HCT116 (cell line): ENCODE measurements around the gene NGFR. TPM values are rescaled to one million over a fixed set of nuclear protein-coding genes. Genes with fewer than 3 reads are reported as not detected.
A peak's percentile ranks its signal among the peaks of the same experiment; 100 is the strongest.

Source experiments
- ATAC-seq: fragments of 200-7000 bp; cut with Tn5 transposase; 2 replicates; pipeline ENCODE4 v1.9.1; 2020; ENCODE audit warnings: mild to moderate bottlenecking, moderate library complexity
- BruUV-seq: library from RNA; stranded (reverse); fragments of 400-500 nt; replicated peaks from 2 replicates; lab custom pipeline; 2021; lab: Mats Ljungman, UMichigan
- CTCF ChIA-PET: fragments of 300-600 bp; sonication (Branson Sonifier 250); formaldehyde crosslinking; loops from one replicate; lab custom pipeline; 2021; ENCODE audit warnings: antibody characterized with exemption; lab: Charles Lee
- POLR2A ChIA-PET: fragments of 300-600, 350-600 bp; sonication (Branson Sonifier 250); formaldehyde crosslinking; loops from one replicate; lab custom pipeline; 2021; ENCODE audit warnings: antibody characterized with exemption; lab: Charles Lee
- RAD21 ChIA-PET, 2 experiments: fragments of 300-600 bp; sonication (Branson Sonifier 250); formaldehyde crosslinking; loops; one replicate each; lab custom pipeline; 2023; ENCODE audit warnings: low total read pairs in 2 of 2; ENCODE audit not compliant: uncharacterized antibody in 2 of 2, unreplicated experiment in 2 of 2, low non-redundant PET in 1 of 2; lab: Charles Lee
- DNase-seq: peaks from one replicate; pipeline ENCODE4 v3.0.0-alpha.2; 2010; ENCODE audit warnings: low read depth, low spot score
- H2AFZ ChIP-seq: fragments of 200-600 bp; shearing (Covaris generic), sonication (generic); 2 replicates; pipeline ENCODE4 v1.6.1; 2017; ENCODE audit warnings: low read depth, mixed run types, mixed read lengths, antibody characterized with exemption, low read length; ENCODE audit not compliant: poor library complexity, severe bottlenecking
- H3K27ac ChIP-seq: 2 replicates; pipeline ENCODE4 v1.5.1; 2012; ENCODE audit warnings: low read depth, low read length
- H3K27me3 ChIP-seq: fragments of 200-600 bp; sonication (generic); 2 replicates; pipeline ENCODE4 v1.6.1; 2016; ENCODE audit warnings: mixed run types, low read length, mixed read lengths; ENCODE audit not compliant: insufficient read depth
- H3K36me3 ChIP-seq, 2 experiments: fragments of 200-500 bp in 1 of 2; fragments of 200-600 bp in 1 of 2; sonication (Bioruptor generic) in 1 of 2; sonication (generic) in 1 of 2; 2 replicates each; pipeline versions ENCODE4 v1.5.1 to v1.6.1; 2014 to 2016; ENCODE audit warnings: low read length in 2 of 2, inconsistent platforms in 1 of 2, mixed read lengths in 1 of 2, mixed run types in 1 of 2; ENCODE audit not compliant: insufficient read depth in 2 of 2, control insufficient read depth in 1 of 2
- H3K4me1 ChIP-seq, 2 experiments: fragments of 200-600 bp in 1 of 2; sonication (generic) in 1 of 2; 2 replicates each; pipeline versions ENCODE4 v1.5.1 to v1.6.1; 2012 to 2017; ENCODE audit warnings: low read length in 2 of 2, inconsistent platforms in 1 of 2, mild to moderate bottlenecking in 1 of 2, mixed read lengths in 1 of 2, mixed run types in 1 of 2, moderate library complexity in 1 of 2; ENCODE audit not compliant: insufficient read depth in 2 of 2, control insufficient read depth in 1 of 2
- H3K4me2 ChIP-seq: fragments of 200-600 bp; sonication (generic); 2 replicates; pipeline ENCODE4 v1.6.1; 2017; ENCODE audit warnings: mixed run types, low read length, mixed read lengths
- H3K4me3 ChIP-seq, 2 experiments: fragments of 200-600 bp in 1 of 2; sonication (generic) in 1 of 2; replicated peaks in 1 of 2; 2 replicates each; pipeline ENCODE4 v1.5.1; 2011 to 2016; ENCODE audit warnings: low read length in 2 of 2, control low read depth in 1 of 2, low read depth in 1 of 2, mild to moderate bottlenecking in 1 of 2, mixed read lengths in 1 of 2, mixed run types in 1 of 2
- H3K79me2 ChIP-seq: fragments of 200-600 bp; sonication (generic); 2 replicates; pipeline ENCODE4 v1.6.1; 2017; ENCODE audit warnings: mild to moderate bottlenecking, mixed run types, low read length, moderate library complexity, mixed read lengths; ENCODE audit not compliant: insufficient read depth
- H3K9ac ChIP-seq: fragments of 200-600 bp; sonication (generic); 2 replicates; pipeline ENCODE4 v1.6.1; 2016; ENCODE audit warnings: low read length, mixed read lengths
- H3K9me2 ChIP-seq: fragments of 200-600 bp; sonication (generic), shearing (Covaris generic); 2 replicates; pipeline ENCODE4 v1.6.1; 2017; ENCODE audit warnings: mixed run types, mild to moderate bottlenecking, moderate library complexity; ENCODE audit not compliant: insufficient read depth
- H3K9me3 ChIP-seq, 2 experiments: fragments of 200-500 bp in 1 of 2; fragments of 200-600 bp in 1 of 2; sonication (Bioruptor generic) in 1 of 2; sonication (generic) in 1 of 2; 2 replicates each; pipeline ENCODE4 v1.6.1; 2014 to 2017; ENCODE audit warnings: low read length in 2 of 2, mixed read lengths in 2 of 2, inconsistent platforms in 1 of 2, low read depth in 1 of 2, mild to moderate bottlenecking in 1 of 2, mixed run types in 1 of 2, moderate library complexity in 1 of 2; ENCODE audit not compliant: control insufficient read depth in 1 of 2, insufficient read depth in 1 of 2
- H4K20me1 ChIP-seq: fragments of 200-600 bp; sonication (generic), shearing (Covaris generic); 2 replicates; pipeline ENCODE4 v1.6.1; 2017; ENCODE audit warnings: mixed run types, mild to moderate bottlenecking, moderate library complexity; ENCODE audit not compliant: insufficient read depth
- CBX3 ChIP-seq: IDR thresholded peaks from 2 replicates; pipeline ENCODE4 v1.6.1; 2012; ENCODE audit warnings: low read depth
- CEBPB ChIP-seq: IDR thresholded peaks from 2 replicates; pipeline ENCODE4 v1.6.1; 2012; ENCODE audit warnings: low read depth
- EGR1 ChIP-seq: IDR thresholded peaks from 2 replicates; pipeline ENCODE4 v1.6.1; 2012; ENCODE audit warnings: low read depth
- FOSL1 ChIP-seq: IDR thresholded peaks from 2 replicates; pipeline ENCODE4 v1.6.1; 2012; ENCODE audit warnings: low read depth
- SP1 ChIP-seq: IDR thresholded peaks from 2 replicates; pipeline ENCODE4 v1.6.1; 2012; ENCODE audit warnings: low read depth
- SRF ChIP-seq: IDR thresholded peaks from 2 replicates; pipeline ENCODE4 v1.6.1; 2012; ENCODE audit warnings: low read depth
- ZNF274 ChIP-seq: fragments of 200-500 bp; sonication (Bioruptor generic); IDR thresholded peaks from 2 replicates; pipeline ENCODE4 v1.6.1; 2014; ENCODE audit warnings: mild to moderate bottlenecking, low read depth, low read length, inconsistent platforms
- intact Hi-C: fragments of 100-400 bp; cut with micrococcal nuclease; formaldehyde crosslinking; loops from 2 replicates; pipeline ENCODE4 v1.10.0; 2022
- total RNA-seq: library from RNA; stranded (reverse); gene quantifications from one replicate; pipeline ENCODE4 v1.2.1, GENCODE V29; 2021; ENCODE audit not compliant: unreplicated experiment
- TF ChIP-seq, protein P1 (sequence below): IDR thresholded peaks from 2 replicates; pipeline ENCODE4 v1.6.1; 2012

NGFR gene
- total RNA-seq, 1 experiment from 2014 or later, result 6.1 TPM

DNA sequence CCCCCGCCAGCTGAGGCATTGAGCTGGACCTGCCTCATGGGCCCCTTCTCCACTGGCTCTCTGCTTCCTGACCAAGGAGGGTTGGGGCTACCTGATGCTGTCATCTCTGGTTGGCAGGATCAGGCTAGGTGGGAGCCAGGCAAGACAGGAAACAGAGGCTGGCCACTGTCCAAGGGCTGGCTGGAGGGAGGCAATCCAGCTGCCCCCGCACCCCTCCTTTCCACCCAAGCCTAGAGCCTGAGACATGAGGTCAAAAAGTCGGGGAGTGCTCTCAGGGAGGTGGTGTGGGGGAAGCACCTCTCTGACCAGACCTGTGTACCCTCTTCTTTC, 14.5 kb downstream of the NGFR start:
- no peak overlapping the region for H3K9ac ChIP-seq
- no TSS peak for BruUV-seq
- DNase-seq (no peak), ATAC-seq (no peak)
- H3K4me1 ChIP-seq, result peaks cover 23 to 30% of the 10 kb centered on the region in 2 experiments
- H3K27me3 ChIP-seq, result no peaks in the 10 kb centered on the region
- RAD21 ChIA-PET, result no interaction called here
- H3K27ac ChIP-seq, result peak overlapping the region; percentile 27; the same call in 1 of the 2 replicates
- POLR2A ChIA-PET, result interaction anchor here (0.5 to 2.5 kb wide), 2 partner anchors 14 to 31 kb away, joined by 4 to 9 read pairs; partner anchors contain the start of gene NGFR
- no peak overlapping the region for H3K4me3 ChIP-seq
- H3K4me2 ChIP-seq, result peak overlapping the region; percentile 74; the same call in 1 of the 2 replicates
- H3K9me3 ChIP-seq, result no peaks in the 10 kb centered on the region
- H3K36me3 ChIP-seq, result no peaks in the 10 kb centered on the region
- CTCF ChIA-PET, result interaction anchor here (4.7 kb wide), 1 partner anchor 13 kb away, joined by 28 read pairs; the partner anchor contains the start of gene NGFR
- no peak overlapping the region for H2AFZ ChIP-seq
- intact Hi-C loops, result no loop called here
- no peaks in the 10 kb centered on the region for H4K20me1 ChIP-seq
- TF ChIP-seq CBX3 (no peak), ZNF274 (no peak), EGR1 (no peak)
- no peaks in the 10 kb centered on the region for H3K79me2 ChIP-seq
- H3K9me2 ChIP-seq, result no peaks in the 10 kb centered on the region

DNA sequence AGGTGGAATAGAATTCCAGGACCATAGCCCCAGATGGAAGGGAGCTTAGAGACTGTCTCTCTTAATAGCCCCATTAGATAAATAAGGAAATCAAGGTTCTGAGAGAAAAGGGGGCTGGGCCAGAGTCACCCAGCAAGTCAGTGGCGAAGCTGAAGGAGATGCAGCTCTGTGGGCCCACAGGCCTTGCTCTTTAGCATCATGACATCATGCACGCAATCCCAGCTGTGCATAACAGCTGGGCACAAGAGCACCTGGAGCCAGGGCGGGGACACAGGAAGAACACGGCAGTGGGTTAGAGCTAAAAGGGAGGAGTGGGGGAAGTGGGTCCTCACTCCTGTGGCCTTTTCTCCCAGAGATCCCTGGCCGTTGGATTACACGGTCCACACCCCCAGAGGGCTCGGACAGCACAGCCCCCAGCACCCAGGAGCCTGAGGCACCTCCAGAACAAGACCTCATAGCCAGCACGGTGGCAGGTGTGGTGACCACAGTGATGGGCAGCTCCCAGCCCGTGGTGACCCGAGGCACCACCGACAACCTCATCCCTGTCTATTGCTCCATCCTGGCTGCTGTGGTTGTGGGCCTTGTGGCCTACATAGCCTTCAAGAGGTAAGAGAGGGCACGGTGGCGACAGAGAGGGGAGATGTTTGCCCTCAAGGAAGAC, 15.1 kb downstream of the NGFR start:
- no peak overlapping the region for H3K4me2 ChIP-seq
- H3K79me2 ChIP-seq, result no peaks in the 10 kb centered on the region
- intact Hi-C loops, result no loop called here
- no peak overlapping the region for H3K27ac ChIP-seq
- H2AFZ ChIP-seq, result no peak overlapping the region
- no peak for DNase-seq
- ATAC-seq, result no peak
- no peaks in the 10 kb centered on the region for H3K9me2 ChIP-seq
- ChIA-PET CTCF (interaction anchor here (4.7 kb wide), 1 partner anchor 14 kb away, joined by 28 read pairs; the partner anchor contains the start of gene NGFR), POLR2A (interaction anchor here (0.5 kb wide), 1 partner anchor 30 kb away, joined by 4 read pairs; no protein-coding TSS in a partner anchor), RAD21 (no interaction called here)
- TF ChIP-seq CBX3 (no peak), SP1 (no peak), FOSL1 (no peak), CEBPB (no peak), ZNF274 (no peak), SRF (no peak)
- TF ChIP-seq, protein P1, sequence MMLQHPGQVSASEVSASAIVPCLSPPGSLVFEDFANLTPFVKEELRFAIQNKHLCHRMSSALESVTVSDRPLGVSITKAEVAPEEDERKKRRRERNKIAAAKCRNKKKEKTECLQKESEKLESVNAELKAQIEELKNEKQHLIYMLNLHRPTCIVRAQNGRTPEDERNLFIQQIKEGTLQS, result no peak
- no peaks in the 10 kb centered on the region for H3K27me3 ChIP-seq
- H3K9me3 ChIP-seq, result no peaks in the 10 kb centered on the region
- H3K4me1 ChIP-seq, result peaks cover 29 to 37% of the 10 kb centered on the region in 2 experiments
- H3K9ac ChIP-seq, result no peak overlapping the region
- BruUV-seq, result no TSS peak
- no peaks in the 10 kb centered on the region for H3K36me3 ChIP-seq
- no peaks in the 10 kb centered on the region for H4K20me1 ChIP-seq
- no peak overlapping the region for H3K4me3 ChIP-seq
